Neural cell (in vitro differentiated cells): Measurements from ENCODE around the gene BTBD17. TPM values are rescaled to one million over a fixed set of nuclear protein-coding genes. Genes with fewer than 3 reads are reported as not detected.

Source experiments
- H2AFZ ChIP-seq: fragments of 200-600, 300-800 bp; sonication (generic), shearing (Covaris generic); 2 replicates; pipeline ENCODE4 v1.6.0; 2014; ENCODE audit warnings: low read depth, mild to moderate bottlenecking, antibody characterized with exemption, low read length, moderate library complexity
- H3F3A ChIP-seq: fragments of 200-600 bp; shearing (Covaris generic); 2 replicates; pipeline ENCODE4 v1.6.1; 2016; ENCODE audit warnings: mild to moderate bottlenecking, moderate library complexity, mixed read lengths, antibody characterized with exemption, low read length; ENCODE audit not compliant: insufficient read depth, poor library complexity, severe bottlenecking
- H3K27ac ChIP-seq: fragments of 200-600, 300-800 bp; sonication (generic), shearing (Covaris generic); 2 replicates; pipeline ENCODE4 v1.5.1; 2014; ENCODE audit warnings: mild to moderate bottlenecking, low read length, moderate library complexity
- H3K27me3 ChIP-seq: fragments of 300-800, 200-600 bp; sonication (generic), shearing (Covaris generic); 2 replicates; pipeline ENCODE4 v1.6.0; 2014; ENCODE audit warnings: mild to moderate bottlenecking, low read depth, low read length, moderate library complexity; ENCODE audit not compliant: insufficient read depth
- H3K36me3 ChIP-seq: fragments of 300-800, 200-600 bp; sonication (generic), shearing (Covaris generic); 2 replicates; pipeline ENCODE4 v1.5.1; 2014; ENCODE audit warnings: mild to moderate bottlenecking, antibody characterized with exemption, low read length, moderate library complexity; ENCODE audit not compliant: insufficient read depth
- H3K4me2 ChIP-seq: fragments of 300-800, 200-600 bp; sonication (generic), shearing (Covaris generic); 2 replicates; pipeline ENCODE4 v1.6.0; 2014; ENCODE audit warnings: mild to moderate bottlenecking, low read length
- H3K4me3 ChIP-seq: fragments of 300-800, 200-600 bp; sonication (generic), shearing (Covaris generic); 2 replicates; pipeline ENCODE4 v1.5.1; 2014; ENCODE audit warnings: mild to moderate bottlenecking, low read length, moderate library complexity
- H3K79me2 ChIP-seq: fragments of 200-600 bp; shearing (Covaris generic); replicated peaks from 2 replicates; pipeline ENCODE4 v1.6.0; 2014; ENCODE audit warnings: mild to moderate bottlenecking, low read length, moderate library complexity; ENCODE audit not compliant: insufficient read depth
- H3K9ac ChIP-seq: fragments of 300-800, 200-600 bp; sonication (generic), shearing (Covaris generic); 2 replicates; pipeline ENCODE4 v1.6.1; 2016; ENCODE audit warnings: mild to moderate bottlenecking, low read length, mixed read lengths
- H3K9me2 ChIP-seq: fragments of 200-600 bp; shearing (Covaris generic); 2 replicates; pipeline ENCODE4 v1.6.1; 2016; ENCODE audit warnings: mild to moderate bottlenecking, low read length, mixed read lengths; ENCODE audit not compliant: insufficient read depth
- H3K9me3 ChIP-seq: fragments of 200-600, 300-800 bp; sonication (generic), shearing (Covaris generic); 2 replicates; pipeline ENCODE4 v1.6.1; 2016; ENCODE audit warnings: mild to moderate bottlenecking, mixed run types, low read length, moderate library complexity, mixed read lengths
- H4K20me1 ChIP-seq: fragments of 200-600 bp; shearing (Covaris generic); 2 replicates; pipeline ENCODE4 v1.6.1; 2016; ENCODE audit warnings: mild to moderate bottlenecking, mixed run types; ENCODE audit not compliant: insufficient read depth
- CTCF ChIP-seq: fragments of 450-650 bp; IDR thresholded peaks from 2 replicates; pipeline ENCODE4 v1.5.1; 2014; ENCODE audit warnings: antibody characterized with exemption, mild to moderate bottlenecking, moderate library complexity; ENCODE audit not compliant: poor library complexity, severe bottlenecking
- EP300 ChIP-seq: fragments of 450-650 bp; conservative IDR thresholded peaks from 2 replicates; pipeline ENCODE4 v1.6.1; 2014; ENCODE audit warnings: antibody characterized with exemption, mild to moderate bottlenecking, moderate library complexity; ENCODE audit not compliant: poor library complexity, severe bottlenecking
- EZH2 ChIP-seq: fragments of 200-600, 300-800 bp; shearing (Covaris generic), sonication (generic); IDR thresholded peaks from 2 replicates; pipeline ENCODE4 v1.6.1; 2014; ENCODE audit warnings: antibody characterized with exemption, low read length, borderline replicate concordance, mild to moderate bottlenecking; ENCODE audit not compliant: insufficient read depth, poor library complexity, severe bottlenecking
- MXI1 ChIP-seq: fragments of 450-650 bp; conservative IDR thresholded peaks from 2 replicates; pipeline ENCODE4 v1.6.1; 2014; ENCODE audit warnings: antibody characterized with exemption, mild to moderate bottlenecking; ENCODE audit not compliant: poor library complexity, severe bottlenecking
- POLR2AphosphoS5 ChIP-seq: IDR thresholded peaks from 2 replicates; pipeline ENCODE4 v1.6.1; 2012
- RAD21 ChIP-seq: fragments of 450-650 bp; conservative IDR thresholded peaks from 2 replicates; pipeline ENCODE4 v1.6.1; 2014; ENCODE audit warnings: antibody characterized with exemption, mild to moderate bottlenecking, moderate library complexity
- REST ChIP-seq: IDR thresholded peaks from 2 replicates; pipeline ENCODE4 v1.6.1; 2012; ENCODE audit warnings: borderline replicate concordance
- SMC3 ChIP-seq: fragments of 450-650 bp; conservative IDR thresholded peaks from 2 replicates; pipeline ENCODE4 v1.6.1; 2014; ENCODE audit warnings: antibody characterized with exemption, mild to moderate bottlenecking, moderate library complexity; ENCODE audit not compliant: poor library complexity
- TAF1 ChIP-seq: IDR thresholded peaks from 2 replicates; pipeline ENCODE4 v1.6.1; 2012; ENCODE audit warnings: low read depth
- polyA plus RNA-seq: library from polyadenylated mRNA; depleted of rRNA; stranded (reverse); fragments of >200 nt; gene quantifications from 2 replicates; pipeline ENCODE4 v1.2.3, GENCODE V29; 2014

BTBD17 gene
- polyA plus RNA-seq, 1 donor from 2014 or later, result 5.3 TPM

- no peak overlapping the region for H2AFZ ChIP-seq
- no peak for TF ChIP-seq EP300
- no peak for TF ChIP-seq MXI1
- TF ChIP-seq CTCF, result no peak
- TF ChIP-seq SMC3, result no peak
- no peak overlapping the region for H3K4me2 ChIP-seq
- no peak overlapping the region for H3K9ac ChIP-seq
- H3K9me2 ChIP-seq, result no peaks in the 10 kb centered on the region
- H3K4me3 ChIP-seq, result no peak overlapping the region
- H3K27ac ChIP-seq, result no peak overlapping the region
- H4K20me1 ChIP-seq, result no peaks in the 10 kb centered on the region
- H3K36me3 ChIP-seq, result no peaks in the 10 kb centered on the region
- H3K9me3 ChIP-seq, result no peaks in the 10 kb centered on the region
- no peaks in the 10 kb centered on the region for H3K79me2 ChIP-seq
- no peaks in the 10 kb centered on the region for H3F3A ChIP-seq
- H3K27me3 ChIP-seq, result no peaks in the 10 kb centered on the region
Observed at GRCh38 chr17:74344658-74345057, 17.0 kb downstream of the BTBD17 start.

- Histone ChIP-seq H3K27me3 (no peaks in the 10 kb centered on the region), H3F3A (no peaks in the 10 kb centered on the region), H3K9me2 (no peaks in the 10 kb centered on the region), H2AFZ (no peak overlapping the region), H3K4me3 (no peak overlapping the region), H3K9ac (no peak overlapping the region), H3K4me2 (no peak overlapping the region), H4K20me1 (no peaks in the 10 kb centered on the region), H3K9me3 (no peaks in the 10 kb centered on the region), H3K79me2 (no peaks in the 10 kb centered on the region), H3K27ac (no peak overlapping the region), H3K36me3 (no peaks in the 10 kb centered on the region)
- TF ChIP-seq MXI1 (no peak), RAD21 (no peak), SMC3 (no peak), POLR2AphosphoS5 (no peak), REST (no peak), CTCF (no peak), EP300 (no peak), TAF1 (no peak), EZH2 (no peak)
Observed at GRCh38 chr17:74343526-74344284, 18.0 kb downstream of the BTBD17 start.
